SJCRH30 (cell line): Measurements from ENCODE around the gene SEC11A. TPM values are rescaled to one million over a fixed set of nuclear protein-coding genes. Genes with fewer than 3 reads are reported as not detected.
A peak's percentile ranks its signal among the peaks of the same experiment; 100 is the strongest.
"Not testable (repeated sequence)": the region's sequence is repeated elsewhere in the genome, so short reads cannot be mapped to it uniquely, and the experiment has no call there.

Experiments used
- DNase-seq, 2 experiments: peaks; one replicate each; pipeline ENCODE4 v3.0.0-alpha.2; 2015 to 2020
- H3K27ac ChIP-seq: fragments of 250-450 bp; sonication (Bioruptor Pico); 2 replicates; pipeline ENCODE4 v1.5.1; 2020; ENCODE audit warnings: mild to moderate bottlenecking, moderate library complexity
- H3K27me3 ChIP-seq: fragments of 250-450 bp; sonication (Bioruptor Pico); 2 replicates; pipeline ENCODE4 v1.5.1; 2020; ENCODE audit warnings: mild to moderate bottlenecking, moderate library complexity
- H3K36me3 ChIP-seq: fragments of 250-450 bp; sonication (Bioruptor Pico); 2 replicates; pipeline ENCODE4 v1.5.1; 2020; ENCODE audit warnings: mild to moderate bottlenecking, moderate library complexity
- H3K4me1 ChIP-seq: fragments of 250-450 bp; sonication (Bioruptor Pico); 2 replicates; pipeline ENCODE4 v1.5.1; 2020; ENCODE audit warnings: mild to moderate bottlenecking, moderate library complexity
- H3K4me3 ChIP-seq: fragments of 250-450 bp; sonication (Bioruptor Pico); 2 replicates; pipeline ENCODE4 v1.5.1; 2020; ENCODE audit warnings: mild to moderate bottlenecking, moderate library complexity
- H3K9me3 ChIP-seq: fragments of 250-450 bp; sonication (Bioruptor Pico); replicated peaks from 2 replicates; pipeline ENCODE4 v1.5.1; 2020; ENCODE audit warnings: mild to moderate bottlenecking, moderate library complexity
- total RNA-seq: library from RNA; depleted of rRNA; stranded (reverse); fragments of >200 nt; shearing (Covaris generic); gene quantifications from 2 replicates; pipeline ENCODE4 v1.2.3, GENCODE V29; 2014

Gene SEC11A
- total RNA-seq, 1 experiment from 2014 or later = 277 TPM

DNA sequence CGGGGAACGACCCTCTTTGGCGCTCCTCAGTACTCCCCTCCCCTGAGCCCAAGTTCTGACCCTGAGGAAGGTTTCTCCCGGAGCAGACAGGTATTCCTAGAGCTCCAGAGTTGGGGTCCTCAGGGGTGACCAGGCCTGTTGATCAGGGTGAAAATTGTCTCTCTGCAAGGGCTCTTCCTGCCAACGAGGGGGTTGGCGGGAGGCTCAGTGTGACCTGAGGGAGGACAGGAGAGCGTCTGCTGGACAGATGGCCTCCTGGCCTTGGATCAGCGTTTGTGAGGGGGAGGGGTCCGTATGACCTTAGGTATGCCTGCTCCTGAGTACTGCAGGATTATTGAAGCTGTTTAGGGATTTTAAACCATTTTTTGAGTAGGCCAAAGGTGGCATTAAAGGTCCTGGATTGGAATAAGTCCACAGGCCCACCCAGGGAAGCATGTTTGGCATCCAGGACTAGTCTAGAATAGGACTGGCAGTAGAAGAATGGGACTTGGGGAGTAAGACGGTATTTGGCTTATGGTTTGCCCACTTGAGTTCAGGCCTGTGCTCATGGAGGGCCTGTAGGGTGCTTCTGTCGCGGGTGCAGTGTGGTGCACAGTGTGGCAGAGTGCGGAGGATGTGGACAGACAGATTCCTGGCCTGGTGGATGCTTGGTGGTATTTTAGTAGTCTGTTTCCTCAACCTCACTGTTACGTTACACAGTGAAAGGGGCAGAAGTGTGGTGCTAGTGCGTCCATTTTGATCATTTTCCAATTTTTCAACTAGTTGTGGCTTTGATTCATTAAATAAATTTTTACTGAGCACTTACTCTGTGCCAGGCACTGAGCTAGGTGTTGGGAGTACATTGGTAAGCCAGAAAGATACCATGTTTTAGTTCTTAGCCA is 33.4 kb upstream of the SEC11A start:
- H3K27ac ChIP-seq = peak overlapping the region; percentile 45; the same call in 1 of the 2 replicates
- peak; percentile 22 to 32 for DNase-seq
- no peaks in the 10 kb centered on the region for H3K9me3 ChIP-seq

DNA sequence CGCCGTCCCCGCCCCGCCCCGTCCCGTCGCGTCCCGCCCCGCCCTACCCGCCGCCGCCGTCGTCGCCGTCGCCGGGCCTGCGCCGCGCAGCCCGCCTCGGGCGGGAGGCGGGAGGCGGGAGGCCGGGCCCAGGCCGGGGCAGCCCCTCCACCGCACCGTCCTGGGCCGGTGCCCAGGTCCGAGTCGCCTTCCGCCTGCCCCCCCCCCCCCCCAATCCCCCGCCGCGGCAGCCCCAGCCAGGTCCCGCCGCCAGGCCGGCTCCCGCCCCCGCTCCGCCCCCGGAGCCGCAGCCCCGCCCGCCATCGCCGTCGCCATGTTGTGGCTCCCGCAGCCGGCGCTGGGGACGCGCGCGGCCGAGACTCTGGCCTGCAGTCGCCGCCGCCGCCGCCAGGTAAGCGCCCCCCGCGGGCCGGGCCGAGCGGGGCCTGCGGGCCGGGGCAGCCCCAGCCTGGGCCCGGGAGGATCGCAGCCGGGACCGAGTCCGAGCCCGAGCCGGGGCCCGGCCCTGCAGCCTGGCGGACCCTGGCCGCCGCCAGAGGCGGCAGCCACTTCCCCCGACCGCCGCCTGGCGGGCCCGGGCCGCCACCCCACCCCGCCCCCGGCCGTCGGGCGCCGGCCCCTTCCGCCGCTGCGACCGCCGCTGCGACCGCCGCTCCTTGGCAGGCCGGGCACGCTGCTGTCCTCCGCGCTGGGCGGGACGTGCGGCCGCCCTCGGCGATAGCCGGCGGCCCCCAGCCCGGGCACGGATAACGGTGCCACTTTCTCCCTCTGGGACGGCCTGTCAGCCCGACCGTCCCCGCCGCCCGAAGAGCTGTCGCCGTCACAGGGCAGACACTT is 32.6 kb upstream of the SEC11A start, which contains the start of gene ZNF592:
TSS of gene ZNF592 (plus strand) at position 319 of the 837 bp plus-strand sequence. CDS start 34,084 bp downstream, outside the sequence.
- peaks cover 17% of the 10 kb centered on the region for H3K4me1 ChIP-seq
- DNase-seq = peak; percentile 68 to 75
- H3K9me3 ChIP-seq = no peaks in the 10 kb centered on the region
- H3K36me3 ChIP-seq = no peaks in the 10 kb centered on the region
- H3K4me3 ChIP-seq = peak within 1 kb of the TSS; percentile 92
- H3K27ac ChIP-seq = peak within 1 kb of the TSS; percentile 83
- H3K27me3 ChIP-seq = no peaks in the 10 kb centered on the region

More for the DNA sequence above, 33.4 kb upstream of the SEC11A start:
- peaks cover 17% of the 10 kb centered on the region for H3K4me1 ChIP-seq
- H3K27me3 ChIP-seq = no peaks in the 10 kb centered on the region
- H3K4me3 ChIP-seq = peak overlapping the region; percentile 92
- peaks cover 5% of the 10 kb centered on the region; the same call in 1 of the 2 replicates for H3K36me3 ChIP-seq

GRCh38 chr15:84747416-84748273 is 31.7 kb upstream of the SEC11A start:
- H3K4me3 ChIP-seq = peak overlapping the region; percentile 80
- H3K27ac ChIP-seq = peak overlapping the region; percentile 83
- no peaks in the 10 kb centered on the region for H3K9me3 ChIP-seq
- H3K27me3 ChIP-seq = no peaks in the 10 kb centered on the region
- peak; percentile 85 to 86 for DNase-seq
- H3K36me3 ChIP-seq = no peaks in the 10 kb centered on the region
- H3K4me1 ChIP-seq = peaks cover 13% of the 10 kb centered on the region

- H3K9me3 ChIP-seq = no peaks in the 10 kb centered on the region
- no peaks in the 10 kb centered on the region for H3K36me3 ChIP-seq
- H3K27me3 ChIP-seq = 0 out of 2 replicates have a peak, but pooled peaks cover 4% of the 10 kb centered on the region
- H3K27ac ChIP-seq = no peak overlapping the region
- H3K4me3 ChIP-seq = no peak overlapping the region
- H3K4me1 ChIP-seq = peaks cover under 1% of the 10 kb centered on the region; the same call in 1 of the 2 replicates
- DNase-seq = no peak
Observed at GRCh38 chr15:84741121-84741520, 25.2 kb upstream of the SEC11A start.

- peaks cover 5% of the 10 kb centered on the region for H3K4me1 ChIP-seq
- no peak overlapping the region for H3K27ac ChIP-seq
- no peak overlapping the region for H3K4me3 ChIP-seq
- no peaks in the 10 kb centered on the region for H3K9me3 ChIP-seq
- DNase-seq = no peak
- 0 out of 2 replicates have a peak, but pooled peaks cover 4% of the 10 kb centered on the region for H3K27me3 ChIP-seq
- H3K36me3 ChIP-seq = no peaks in the 10 kb centered on the region
Observed at GRCh38 chr15:84740691-84741090, 24.8 kb upstream of the SEC11A start.

DNA sequence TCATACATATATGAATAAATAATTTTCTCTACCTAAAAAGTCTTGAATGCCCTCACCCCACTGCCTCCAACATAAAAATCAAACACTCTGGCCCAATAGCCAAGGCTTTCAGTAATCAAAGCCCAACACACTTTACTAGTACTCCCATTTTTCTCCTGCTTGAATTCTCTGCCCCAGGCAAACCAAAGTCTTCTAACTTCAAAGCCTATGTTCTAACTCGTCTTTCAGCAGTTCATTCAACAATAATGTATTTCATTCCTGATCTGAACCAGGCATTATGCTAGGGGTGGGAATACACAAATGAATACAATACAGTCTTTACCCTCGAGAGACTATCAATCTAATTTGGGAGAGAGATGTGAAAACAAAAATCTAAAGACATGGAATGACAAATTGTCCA is 21.1 kb upstream of the SEC11A start:
- H3K4me3 ChIP-seq = no peak overlapping the region
- no peak for DNase-seq
- H3K27ac ChIP-seq = no peak overlapping the region
- no peaks in the 10 kb centered on the region for H3K36me3 ChIP-seq
- H3K27me3 ChIP-seq = 0 out of 2 replicates have a peak, but pooled peaks cover 4% of the 10 kb centered on the region
- peaks cover 15% of the 10 kb centered on the region for H3K4me1 ChIP-seq
- no peaks in the 10 kb centered on the region for H3K9me3 ChIP-seq

- H3K27ac ChIP-seq = no peak overlapping the region
- H3K4me3 ChIP-seq = no peak overlapping the region
- H3K36me3 ChIP-seq = no peaks in the 10 kb centered on the region
- H3K9me3 ChIP-seq = no peaks in the 10 kb centered on the region
- no peak for DNase-seq
- peaks cover 18% of the 10 kb centered on the region for H3K4me1 ChIP-seq
- 0 out of 2 replicates have a peak, but pooled peaks cover 4% of the 10 kb centered on the region for H3K27me3 ChIP-seq
Observed at GRCh38 chr15:84736375-84736774, 20.4 kb upstream of the SEC11A start.

GRCh38 chr15:84735480-84736061 is 19.6 kb upstream of the SEC11A start:
- H3K36me3 ChIP-seq, H3K27me3 ChIP-seq, H3K27ac ChIP-seq: not testable (repeated sequence)

DNA sequence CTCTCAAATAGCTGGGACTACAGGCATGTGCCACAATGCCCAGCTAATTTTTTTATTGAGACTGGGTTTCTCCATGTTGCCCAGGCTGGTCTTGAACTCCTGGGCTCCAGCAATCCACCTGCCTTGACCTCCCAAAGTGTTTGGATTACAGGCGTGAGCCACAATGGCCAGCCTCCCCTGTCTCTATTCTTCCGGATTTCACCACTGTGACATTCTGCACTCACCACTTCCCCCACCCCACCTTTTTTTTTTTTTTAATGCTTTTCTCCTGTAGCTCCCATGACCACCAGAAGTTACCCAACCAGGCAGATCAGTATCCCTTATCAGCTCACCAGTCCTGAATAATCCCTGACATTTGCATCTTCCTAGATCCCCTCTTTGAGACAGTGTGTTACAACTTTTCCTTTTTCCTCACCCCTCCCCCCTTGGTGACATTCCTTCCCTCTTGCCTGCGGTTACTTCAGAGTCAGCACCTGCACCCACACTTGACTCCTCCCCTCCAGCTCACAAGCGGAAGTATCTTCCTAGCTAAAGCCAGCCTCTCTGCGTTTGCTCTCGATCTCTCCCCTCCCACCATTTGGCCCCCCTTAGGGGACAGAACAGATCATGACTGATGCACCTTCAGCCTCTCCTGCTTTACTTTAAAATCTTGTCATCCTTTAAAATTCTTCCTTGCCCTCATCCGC is 19.0 kb upstream of the SEC11A start:
- H3K4me3 ChIP-seq = no peak overlapping the region
- peak; percentile 44 to 46 for DNase-seq
- H3K27ac ChIP-seq = no peak overlapping the region

More at GRCh38 chr15:84735480-84736061, 19.6 kb upstream of the SEC11A start:
- H3K4me3 ChIP-seq, H3K9me3 ChIP-seq: not testable (repeated sequence)
- DNase-seq = peak; percentile 4 to 22
- peaks cover 18% of the 10 kb centered on the region for H3K4me1 ChIP-seq

DNA sequence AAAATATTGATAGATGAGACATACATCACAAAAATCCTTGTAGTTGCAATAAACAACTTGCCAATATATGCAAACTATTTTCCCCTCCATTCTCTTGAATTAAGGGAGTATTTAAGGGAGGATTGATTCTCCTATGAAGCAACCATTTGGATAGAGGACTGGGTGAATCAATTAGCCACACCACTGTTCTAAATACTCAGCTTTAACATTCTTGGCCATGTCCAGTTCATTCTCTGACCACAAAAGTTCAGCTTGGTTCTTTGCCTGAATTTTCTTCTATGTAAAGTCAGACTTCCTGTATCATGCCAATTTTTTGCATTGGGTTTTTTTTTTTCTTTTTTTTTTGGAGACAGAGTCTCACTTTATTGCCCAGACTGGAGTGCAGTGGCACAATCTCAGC is 15.8 kb upstream of the SEC11A start:
- DNase-seq = peak in 1 of 2 experiments; percentile 43
- no peaks in the 10 kb centered on the region for H3K27me3 ChIP-seq
- H3K4me3 ChIP-seq = no peak overlapping the region
- no peaks in the 10 kb centered on the region for H3K9me3 ChIP-seq
- H3K36me3 ChIP-seq = no peaks in the 10 kb centered on the region
- peak overlapping the region; percentile 60 for H3K27ac ChIP-seq
- peaks cover 18% of the 10 kb centered on the region for H3K4me1 ChIP-seq

More for the DNA sequence above, 19.0 kb upstream of the SEC11A start:
- no peaks in the 10 kb centered on the region for H3K27me3 ChIP-seq
- no peaks in the 10 kb centered on the region for H3K9me3 ChIP-seq
- peaks cover 18% of the 10 kb centered on the region for H3K4me1 ChIP-seq
- no peaks in the 10 kb centered on the region for H3K36me3 ChIP-seq

DNA sequence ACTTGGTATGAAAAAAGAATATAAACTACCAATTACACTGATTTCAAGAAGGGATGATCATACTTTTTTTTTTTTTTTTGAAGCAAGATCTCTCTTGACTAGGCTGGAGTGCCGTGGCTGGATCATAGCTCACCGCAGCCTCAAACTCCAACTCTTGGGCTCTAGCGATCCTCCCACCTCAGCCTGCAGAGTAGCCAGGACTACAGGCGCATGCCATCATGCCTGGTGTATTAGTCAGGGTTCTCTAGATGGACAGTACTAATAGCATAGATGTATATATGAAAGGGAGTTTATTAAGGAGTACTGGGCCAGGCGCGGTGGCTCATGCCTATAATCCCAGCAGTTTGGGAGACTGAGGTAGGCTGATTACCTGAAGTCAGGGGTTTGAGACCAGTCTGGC is 11.5 kb upstream of the SEC11A start:
- no peak overlapping the region for H3K27ac ChIP-seq

GRCh38 chr15:84725001-84725491 is 9.1 kb upstream of the SEC11A start:
- Histone ChIP-seq H3K27me3 (no peaks in the 10 kb centered on the region), H3K4me1 (peaks cover 17% of the 10 kb centered on the region), H3K36me3 (no peaks in the 10 kb centered on the region), H3K9me3 (no peaks in the 10 kb centered on the region), H3K27ac (no peak overlapping the region), H3K4me3 (no peak overlapping the region)
- DNase-seq = no peak

More for the DNA sequence above, 11.5 kb upstream of the SEC11A start:
- peaks cover 11% of the 10 kb centered on the region for H3K4me1 ChIP-seq
- no peaks in the 10 kb centered on the region for H3K27me3 ChIP-seq
- no peaks in the 10 kb centered on the region for H3K9me3 ChIP-seq
- no peak for DNase-seq
- no peak overlapping the region for H3K4me3 ChIP-seq
- no peaks in the 10 kb centered on the region for H3K36me3 ChIP-seq

- Histone ChIP-seq H3K27ac (no peak overlapping the region), H3K4me1 (peaks cover 17% of the 10 kb centered on the region), H3K27me3 (no peaks in the 10 kb centered on the region), H3K9me3 (no peaks in the 10 kb centered on the region), H3K36me3 (no peaks in the 10 kb centered on the region), H3K4me3 (no peak overlapping the region)
- no peak for DNase-seq
Observed at GRCh38 chr15:84722628-84723027, 6.7 kb upstream of the SEC11A start.
